GM03348 (cell line): ENCODE results near the gene FAM151A.

Experiments used
- DNase-seq: peaks from one replicate; pipeline ENCODE4 v3.0.0; 2012; ENCODE audit warnings: low spot score

The FAM151A gene

GRCh38 chr1:54604051-54604450 is 19.3 kb downstream of the FAM151A start:
- DNase-seq = no peak

- DNase-seq = no peak
These were observed 20.1 kb downstream of the FAM151A start for GRCh38 chr1:54603241-54603640.

- DNase-seq = no peak
These were observed 20.8 kb downstream of the FAM151A start for GRCh38 chr1:54602554-54602953.

- no peak for DNase-seq
These were observed 21.6 kb downstream of the FAM151A start for GRCh38 chr1:54601730-54602129.

- no peak for DNase-seq
These were observed 22.2 kb downstream of the FAM151A start for GRCh38 chr1:54600947-54601721.

GRCh38 chr1:54599211-54599823 is 24.0 kb downstream of the FAM151A start:
- DNase-seq = no peak

- DNase-seq = no peak
These were observed 25.8 kb downstream of the FAM151A start for GRCh38 chr1:54597455-54598030.

- DNase-seq = no peak
These were observed 26.6 kb downstream of the FAM151A start for GRCh38 chr1:54596756-54597155.

- no peak for DNase-seq
These were observed 27.3 kb downstream of the FAM151A start for GRCh38 chr1:54595956-54596498.

GRCh38 chr1:54594463-54594862 is 28.9 kb downstream of the FAM151A start:
- DNase-seq = no peak

- no peak for DNase-seq
These were observed 29.7 kb downstream of the FAM151A start for GRCh38 chr1:54593571-54594160.

- DNase-seq = no peak
These were observed 32.1 kb downstream of the FAM151A start for GRCh38 chr1:54591127-54591756.

- no peak for DNase-seq
These were observed 34.9 kb downstream of the FAM151A start for GRCh38 chr1:54588377-54588776.

- DNase-seq = no peak
These were observed 37.9 kb downstream of the FAM151A start for GRCh38 chr1:54585181-54586066.

GRCh38 chr1:54584575-54584974 is 38.8 kb downstream of the FAM151A start:
- no peak for DNase-seq

- DNase-seq = no peak
These were observed 39.5 kb downstream of the FAM151A start for GRCh38 chr1:54583871-54584270.

GRCh38 chr1:54583307-54583686 is 40.0 kb downstream of the FAM151A start:
- DNase-seq = no peak

- DNase-seq = no peak
These were observed 40.6 kb downstream of the FAM151A start for GRCh38 chr1:54582566-54583306.

- DNase-seq = peak; percentile 98
These were observed 41.7 kb downstream of the FAM151A start for GRCh38 chr1:54581621-54582035.

- DNase-seq = no peak
These were observed 42.3 kb downstream of the FAM151A start for GRCh38 chr1:54580856-54581550.
